GM10248 (cell line): Measurements from ENCODE around the gene BABAM2.

Experiments
- CTCF ChIA-PET: fragments of 300-600 bp; sonication (Branson Sonifier 250); formaldehyde crosslinking; extraction: SDS; loops from one replicate; lab custom pipeline; 2021; ENCODE audit warnings: antibody characterized with exemption; lab: Yijun Ruan, JAX
- POLR2A ChIA-PET: fragments of 350-650 bp; sonication (Branson Sonifier 250); formaldehyde crosslinking; extraction: SDS; loops from one replicate; lab custom pipeline; 2020; ENCODE audit warnings: antibody characterized with exemption; lab: Yijun Ruan, JAX
- DNase-seq: peaks from one replicate; pipeline ENCODE4 v3.0.0; 2012; ENCODE audit errors: extremely low spot score
- TF ChIP-seq, protein P1 (sequence below): IDR thresholded peaks from 2 replicates; pipeline ENCODE4 v1.5.1; 2012; ENCODE audit warnings: mild to moderate bottlenecking, low read depth; ENCODE audit errors: extremely low read depth, missing control alignments, control extremely low read depth

The BABAM2 gene

GRCh38 chr2:27911458-27912210 is 21.1 kb downstream of the BABAM2 start:
- DNase-seq: no peak
- CTCF ChIA-PET: no interaction called here
- TF ChIP-seq, protein P1, sequence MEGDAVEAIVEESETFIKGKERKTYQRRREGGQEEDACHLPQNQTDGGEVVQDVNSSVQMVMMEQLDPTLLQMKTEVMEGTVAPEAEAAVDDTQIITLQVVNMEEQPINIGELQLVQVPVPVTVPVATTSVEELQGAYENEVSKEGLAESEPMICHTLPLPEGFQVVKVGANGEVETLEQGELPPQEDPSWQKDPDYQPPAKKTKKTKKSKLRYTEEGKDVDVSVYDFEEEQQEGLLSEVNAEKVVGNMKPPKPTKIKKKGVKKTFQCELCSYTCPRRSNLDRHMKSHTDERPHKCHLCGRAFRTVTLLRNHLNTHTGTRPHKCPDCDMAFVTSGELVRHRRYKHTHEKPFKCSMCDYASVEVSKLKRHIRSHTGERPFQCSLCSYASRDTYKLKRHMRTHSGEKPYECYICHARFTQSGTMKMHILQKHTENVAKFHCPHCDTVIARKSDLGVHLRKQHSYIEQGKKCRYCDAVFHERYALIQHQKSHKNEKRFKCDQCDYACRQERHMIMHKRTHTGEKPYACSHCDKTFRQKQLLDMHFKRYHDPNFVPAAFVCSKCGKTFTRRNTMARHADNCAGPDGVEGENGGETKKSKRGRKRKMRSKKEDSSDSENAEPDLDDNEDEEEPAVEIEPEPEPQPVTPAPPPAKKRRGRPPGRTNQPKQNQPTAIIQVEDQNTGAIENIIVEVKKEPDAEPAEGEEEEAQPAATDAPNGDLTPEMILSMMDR: no peak
- POLR2A ChIA-PET: no interaction called here

DNA sequence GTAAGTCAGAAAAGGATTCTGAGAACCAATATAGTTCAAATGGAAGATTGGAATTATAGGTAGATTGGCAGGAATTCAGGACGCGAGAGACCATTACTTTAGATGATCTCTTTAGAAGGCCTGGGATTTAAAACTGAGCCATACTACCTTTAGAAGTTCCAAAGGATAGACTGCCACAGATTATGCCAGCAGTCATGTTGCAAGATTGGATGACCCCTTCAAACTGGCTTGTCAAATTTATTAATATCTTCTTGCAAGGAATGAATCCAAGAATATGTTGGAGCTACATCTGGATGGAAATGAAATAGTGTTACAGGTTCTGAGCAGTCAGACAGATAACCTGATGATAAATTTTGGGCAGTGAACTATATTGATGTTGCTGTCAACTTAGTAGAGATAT is 22.0 kb downstream of the BABAM2 start:
- TF ChIP-seq, protein P1: no peak
- ChIA-PET POLR2A (no interaction called here), CTCF (no interaction called here)
- no peak for DNase-seq

- no peak for DNase-seq
- ChIA-PET POLR2A (no interaction called here), CTCF (interaction anchor here (0.9 to 1.4 kb wide), 7 partner anchors 9 to 40 kb away, joined by 3 to 6 read pairs (median 3); no protein-coding TSS in a partner anchor)
- TF ChIP-seq, protein P1: no peak
These were observed 23.7 kb downstream of the BABAM2 start for GRCh38 chr2:27914041-27914804.

DNA sequence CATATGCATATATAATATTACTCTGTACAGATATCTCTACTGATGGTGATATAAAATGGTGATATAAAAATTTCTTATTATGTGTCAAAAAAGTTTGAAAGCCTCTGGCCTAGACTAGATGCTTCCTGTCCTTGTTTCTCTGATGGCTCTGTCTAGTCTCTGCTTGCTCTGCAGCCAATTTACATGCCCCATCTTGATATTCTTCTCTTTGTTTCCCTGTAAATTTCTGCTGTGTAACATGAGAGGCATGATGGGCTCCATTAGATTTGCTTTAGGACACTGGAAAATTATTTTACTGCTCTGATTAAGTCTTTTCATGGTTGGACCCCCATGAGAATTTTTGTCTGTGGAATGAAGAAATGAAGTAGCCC is 24.3 kb downstream of the BABAM2 start:
- POLR2A ChIA-PET: no interaction called here
- DNase-seq: no peak
- TF ChIP-seq, protein P1: no peak
- CTCF ChIA-PET: interaction anchor here (0.9 to 1.4 kb wide), 5 partner anchors 9 to 30 kb away, joined by 3 to 6 read pairs (median 4); no protein-coding TSS in a partner anchor

- ChIA-PET POLR2A (no interaction called here), CTCF (interaction anchor here (1.0 to 1.4 kb wide), 3 partner anchors 10 to 30 kb away, joined by 3 to 6 read pairs (median 5); no protein-coding TSS in a partner anchor)
- no peak for DNase-seq
- TF ChIP-seq, protein P1: no peak
These were observed 24.7 kb downstream of the BABAM2 start for GRCh38 chr2:27915191-27915590.

DNA sequence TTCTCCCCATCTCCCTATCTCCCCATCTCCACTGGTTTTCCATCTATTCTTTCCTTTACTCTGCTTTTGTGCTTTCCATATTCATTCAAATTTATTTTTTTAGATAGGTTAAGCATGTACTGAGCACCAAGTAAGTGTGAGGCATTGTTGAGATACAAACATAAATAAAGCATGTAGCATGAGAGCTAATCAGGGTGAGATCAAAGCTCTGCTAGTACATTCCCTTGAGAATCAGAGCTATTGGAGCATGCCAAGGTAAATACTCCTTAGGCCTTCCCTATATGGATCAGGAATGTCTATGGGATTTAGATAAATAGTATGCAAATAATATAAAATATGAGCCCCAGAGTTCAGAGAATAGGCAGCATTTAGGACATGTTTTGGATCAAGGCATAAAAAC is 25.3 kb downstream of the BABAM2 start:
- DNase-seq: no peak
- ChIA-PET CTCF (interaction anchor here (0.6 kb wide), 1 partner anchor 13 kb away, joined by 3 read pairs; no protein-coding TSS in a partner anchor), POLR2A (no interaction called here)
- TF ChIP-seq, protein P1: no peak
